Bronchial epithelial cell (primary cell): ENCODE results near the gene MAL. TPM values are rescaled to one million over a fixed set of nuclear protein-coding genes. Genes with fewer than 3 reads are reported as not detected.

Experiments
- DNase-seq: peaks from one replicate; pipeline ENCODE4 v3.0.0-alpha.2; 2010; ENCODE audit warnings: low read depth
- FAIRE-seq: peaks from 2 replicates; lab custom pipeline; 2011; peaks lifted over from hg19 to GRCh38; lab: Jason Lieb, UNC
- H3K27me3 ChIP-seq: 2 replicates; pipeline ENCODE4 v1.5.1; 2011; ENCODE audit warnings: low read length; ENCODE audit not compliant: control insufficient read depth, insufficient read depth
- H3K36me3 ChIP-seq: 2 replicates; pipeline ENCODE4 v1.5.1; 2011; ENCODE audit warnings: low read length; ENCODE audit not compliant: control insufficient read depth, insufficient read depth
- H3K4me3 ChIP-seq: 2 replicates; pipeline ENCODE4 v1.5.1; 2011; ENCODE audit warnings: mild to moderate bottlenecking, low read depth, low read length, control low read depth
- CTCF ChIP-seq: IDR thresholded peaks from 2 replicates; pipeline ENCODE4 v1.5.1; 2011; ENCODE audit warnings: mild to moderate bottlenecking, moderate library complexity, low read length, control low read depth, inconsistent platforms; ENCODE audit not compliant: insufficient read depth, severe bottlenecking
- total RNA-seq: library from RNA; depleted of rRNA; stranded (reverse); fragments of >200 nt; gene quantifications from 2 replicates; pipeline ENCODE4 v1.2.1, GENCODE V29; 2014

The MAL gene
- total RNA-seq, 1 donor from 2014 or later: 1.1 TPM

- no peak for TF ChIP-seq CTCF
- H3K27me3 ChIP-seq: peaks cover 23% of the 10 kb centered on the region
- no peak overlapping the region for H3K4me3 ChIP-seq
- no peaks in the 10 kb centered on the region for H3K36me3 ChIP-seq
- no peak for DNase-seq
- peak; percentile 62 for FAIRE-seq
Observed at GRCh38 chr2:95021847-95022246, 3.7 kb upstream of the MAL start.

- DNase-seq (peak; percentile 44), FAIRE-seq (peak; percentile 97)
- Histone ChIP-seq H3K27me3 (peaks cover 29% of the 10 kb centered on the region), H3K4me3 (no peak overlapping the region), H3K36me3 (no peaks in the 10 kb centered on the region)
- TF ChIP-seq CTCF: peak; percentile 89
Observed at GRCh38 chr2:95022309-95023221, 2.9 kb upstream of the MAL start.

- peak; percentile 37 for TF ChIP-seq CTCF
- FAIRE-seq (no peak), DNase-seq (no peak)
- H3K27me3 ChIP-seq: peaks cover 29% of the 10 kb centered on the region
- H3K36me3 ChIP-seq: no peaks in the 10 kb centered on the region
- no peak overlapping the region for H3K4me3 ChIP-seq
Observed at GRCh38 chr2:95023222-95023597, 2.3 kb upstream of the MAL start.

DNA sequence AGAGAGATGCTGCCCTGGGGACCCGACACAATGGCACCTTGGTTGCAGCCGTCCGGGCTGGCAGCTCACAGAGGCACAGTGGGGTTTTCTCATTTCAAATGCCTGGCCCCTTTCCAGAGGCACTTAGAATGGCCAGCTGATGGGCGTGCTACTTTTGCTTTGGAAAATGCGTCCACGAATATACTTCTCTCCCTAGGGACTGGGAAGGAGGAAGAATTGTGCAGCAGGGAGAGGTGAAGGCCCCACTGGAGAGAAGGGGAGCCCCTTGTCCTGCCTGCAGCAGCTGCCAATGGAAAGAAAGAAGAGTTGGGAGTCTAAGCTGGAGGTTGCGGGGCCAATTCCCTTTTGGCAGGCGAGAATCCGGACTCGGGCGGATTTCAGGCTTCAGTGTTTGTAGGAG lies 1.1 kb upstream of the MAL start:
- DNase-seq: no peak
- no peak overlapping the region for H3K4me3 ChIP-seq
- TF ChIP-seq CTCF: no peak
- H3K27me3 ChIP-seq: peaks cover 31% of the 10 kb centered on the region
- H3K36me3 ChIP-seq: no peaks in the 10 kb centered on the region
- no peak for FAIRE-seq

GRCh38 chr2:95024960-95025405 lies 525 bp upstream of the MAL start:
- peaks cover 31% of the 10 kb centered on the region for H3K27me3 ChIP-seq
- H3K4me3 ChIP-seq: no peak overlapping the region
- no peaks in the 10 kb centered on the region for H3K36me3 ChIP-seq
- no peak for TF ChIP-seq CTCF
- FAIRE-seq: no peak
- no peak for DNase-seq
